GM12878 (cell line): ENCODE results near the gene CENATAC. TPM values are rescaled to one million over a fixed set of nuclear protein-coding genes. Genes with fewer than 3 reads are reported as not detected.
A peak's percentile ranks its signal among the peaks of the same experiment; 100 is the strongest.

Experiments
- ATF7 ChIP-seq: fragments of 450-650 bp; IDR thresholded peaks from 2 replicates; pipeline ENCODE4 v1.6.1; 2016; ENCODE audit warnings: low read depth, mild to moderate bottlenecking
- BRCA1 ChIP-seq: IDR thresholded peaks from 2 replicates; pipeline ENCODE4 v1.6.1; 2011; ENCODE audit warnings: low read depth, low read length, improper control_type of control experiment
- CBFB ChIP-seq: IDR thresholded peaks from 2 replicates; pipeline ENCODE4 v1.6.1; 2016; ENCODE audit warnings: antibody characterized with exemption, low read depth
- EGR1 ChIP-seq, 2 experiments: IDR thresholded peaks; 1 replicate in 1 of 2; 2 replicates in 1 of 2; pipeline ENCODE4 v1.6.1; 2011 to 2012; ENCODE audit warnings: low read depth in 2 of 2, low read length in 2 of 2, borderline replicate concordance in 1 of 2, mild to moderate bottlenecking in 1 of 2, moderate library complexity in 1 of 2
- FOS ChIP-seq: IDR thresholded peaks from 3 replicates; pipeline ENCODE4 v1.6.1; 2011; ENCODE audit warnings: borderline replicate concordance; ENCODE audit not compliant: insufficient read length; ENCODE audit errors: extremely low read depth
- HCFC1 ChIP-seq: fragments of 150-350 bp; IDR thresholded peaks from 2 replicates; pipeline ENCODE4 v1.6.1; 2014; ENCODE audit warnings: low read length
- HDGF ChIP-seq: fragments of 450-650 bp; IDR thresholded peaks from 2 replicates; pipeline ENCODE4 v1.6.1; 2016; ENCODE audit warnings: antibody characterized with exemption
- KLF5 ChIP-seq: fragments of 450-650 bp; IDR thresholded peaks from 2 replicates; pipeline ENCODE4 v1.6.1; 2014; ENCODE audit warnings: mild to moderate bottlenecking; ENCODE audit not compliant: partially characterized antibody
- MYB ChIP-seq: fragments of 150-350 bp; IDR thresholded peaks from 2 replicates; pipeline ENCODE4 v1.6.1; 2014; ENCODE audit warnings: mild to moderate bottlenecking, low read depth, low read length, borderline replicate concordance
- NFYB ChIP-seq: IDR thresholded peaks from 2 replicates; pipeline ENCODE4 v1.6.1; 2011; ENCODE audit warnings: low read depth, mild to moderate bottlenecking, low read length, improper control_type of control experiment, moderate library complexity; ENCODE audit not compliant: insufficient read depth
- NR2C1 ChIP-seq: fragments of 450-650 bp; IDR thresholded peaks from 2 replicates; pipeline ENCODE4 v1.6.1; 2017; ENCODE audit warnings: antibody characterized with exemption, mild to moderate bottlenecking, moderate library complexity
- NRF1 ChIP-seq: conservative IDR thresholded peaks from 2 replicates; pipeline ENCODE4 v1.6.1; 2011; ENCODE audit warnings: mild to moderate bottlenecking, low read depth, low read length, improper control_type of control experiment
- PAX8 ChIP-seq: fragments of 450-650 bp; IDR thresholded peaks from 2 replicates; pipeline ENCODE4 v1.6.1; 2017; ENCODE audit warnings: mild to moderate bottlenecking, moderate library complexity
- RFX5 ChIP-seq: IDR thresholded peaks from 2 replicates; pipeline ENCODE4 v1.6.1; 2011; ENCODE audit warnings: low read depth, low read length, improper control_type of control experiment
- SMARCA5 ChIP-seq: fragments of 450-650 bp; IDR thresholded peaks from 2 replicates; pipeline ENCODE4 v1.6.1; 2017; ENCODE audit warnings: mild to moderate bottlenecking
- SUPT20H ChIP-seq: IDR thresholded peaks from 2 replicates; pipeline ENCODE4 v1.6.1; 2011; ENCODE audit warnings: low read depth, mild to moderate bottlenecking, low read length, moderate library complexity, borderline replicate concordance; ENCODE audit not compliant: control insufficient read depth
- TAF1 ChIP-seq: IDR thresholded peaks from 2 replicates; pipeline ENCODE4 v1.6.1; 2011; ENCODE audit warnings: mild to moderate bottlenecking, low read depth, low read length, borderline replicate concordance
- TBL1XR1 ChIP-seq: IDR thresholded peaks from 2 replicates; pipeline ENCODE4 v1.6.1; 2012; ENCODE audit warnings: low read depth, low read length, improper control_type of control experiment
- ZNF274 ChIP-seq: IDR thresholded peaks from one replicate; pipeline ENCODE4 v1.8.0; 2011; ENCODE audit not compliant: insufficient read length, insufficient read depth
- polyA plus RNA-seq, 11 experiments: library from polyadenylated mRNA; depleted of rRNA in 4 of 11; unstranded in 6 of 11; stranded (reverse) in 5 of 11; fragments of >200 nt; fragmentation: Nextera tagmentation in 4 of 11; fragmentation: Illumina TruSeq in 1 of 11; extraction: Ambion mirVana in 4 of 11; extraction: Trizol in 1 of 11; gene quantifications; 1 replicate in 1 of 11; 2 replicates in 10 of 11; pipeline versions ENCODE4 v1.2.1 to v1.2.3, GENCODE V29; 2011 to 2016; ENCODE audit warnings: inconsistent platforms in 2 of 11, missing spikeins in 2 of 11, low read depth in 1 of 11
- total RNA-seq, 4 experiments: library from RNA; depleted of rRNA in 3 of 4; stranded (reverse); fragments of >200 nt in 3 of 4; fragmentation: Illumina TruSeq in 1 of 4; extraction: Trizol in 1 of 4; gene quantifications; 2 replicates each; pipeline versions ENCODE4 v1.2.1 to v1.2.3, GENCODE V29; 2013 to 2021
- TF ChIP-seq, protein P1 (sequence below): fragments of 150-350 bp; IDR thresholded peaks from 2 replicates; pipeline ENCODE4 v1.6.1; 2016; ENCODE audit warnings: low read depth, low read length
- TF ChIP-seq, protein P2 (sequence below): IDR thresholded peaks from 2 replicates; pipeline ENCODE4 v1.6.1; 2012; ENCODE audit warnings: low read depth, low read length, improper control_type of control experiment
- TF ChIP-seq, protein P3 (sequence below): fragments of 450-650 bp; IDR thresholded peaks from 2 replicates; pipeline ENCODE4 v1.6.1; 2016; ENCODE audit warnings: mild to moderate bottlenecking, moderate library complexity, borderline replicate concordance

The CENATAC gene
- total and polyA plus RNA-seq, 10 of the 15 experiments (the other 5 are each of a cell fraction or from before 2014, with no cell fraction given): 4.8 to 37.1 (median 24.1) TPM

DNA sequence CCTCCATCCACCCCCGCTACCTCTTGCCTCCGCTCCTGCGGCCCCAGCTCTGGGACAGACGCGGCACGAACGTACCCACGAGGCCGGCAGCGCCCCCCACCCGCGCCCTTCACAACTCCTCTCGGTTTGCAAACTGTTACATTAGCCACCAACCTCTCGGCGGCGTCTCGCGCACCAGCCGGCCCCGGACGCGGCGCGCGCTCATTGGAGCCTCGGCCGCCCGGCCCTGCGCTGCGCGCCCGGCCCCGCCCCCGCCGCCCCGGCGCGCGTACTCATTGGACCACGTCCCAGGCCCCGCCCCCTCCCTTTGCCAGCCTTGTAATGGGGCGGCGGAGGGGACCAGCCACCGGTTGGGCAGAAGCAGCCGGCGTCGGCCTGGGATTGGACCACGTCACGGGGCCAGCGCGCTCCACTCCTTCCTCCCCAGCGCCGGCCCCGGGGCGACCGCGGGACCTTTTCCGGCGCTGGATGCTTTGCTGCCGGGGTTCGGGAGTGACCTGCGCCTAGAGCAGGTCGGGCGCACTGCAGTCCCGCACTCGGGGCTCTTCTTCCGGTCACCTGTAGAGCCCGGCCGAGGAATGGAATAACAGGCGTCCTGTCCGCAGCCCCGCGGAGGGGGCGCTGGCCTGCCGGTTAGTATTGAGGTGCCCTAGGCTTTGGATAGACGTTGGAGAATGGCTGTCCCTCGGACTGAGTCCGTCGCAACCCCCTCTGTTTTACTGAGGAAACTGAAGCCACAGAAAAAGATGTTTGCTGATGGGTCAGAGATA is 59.2 kb downstream of the CENATAC start, which contains the start of gene HYOU1 (continued):
- TF ChIP-seq, protein P1, sequence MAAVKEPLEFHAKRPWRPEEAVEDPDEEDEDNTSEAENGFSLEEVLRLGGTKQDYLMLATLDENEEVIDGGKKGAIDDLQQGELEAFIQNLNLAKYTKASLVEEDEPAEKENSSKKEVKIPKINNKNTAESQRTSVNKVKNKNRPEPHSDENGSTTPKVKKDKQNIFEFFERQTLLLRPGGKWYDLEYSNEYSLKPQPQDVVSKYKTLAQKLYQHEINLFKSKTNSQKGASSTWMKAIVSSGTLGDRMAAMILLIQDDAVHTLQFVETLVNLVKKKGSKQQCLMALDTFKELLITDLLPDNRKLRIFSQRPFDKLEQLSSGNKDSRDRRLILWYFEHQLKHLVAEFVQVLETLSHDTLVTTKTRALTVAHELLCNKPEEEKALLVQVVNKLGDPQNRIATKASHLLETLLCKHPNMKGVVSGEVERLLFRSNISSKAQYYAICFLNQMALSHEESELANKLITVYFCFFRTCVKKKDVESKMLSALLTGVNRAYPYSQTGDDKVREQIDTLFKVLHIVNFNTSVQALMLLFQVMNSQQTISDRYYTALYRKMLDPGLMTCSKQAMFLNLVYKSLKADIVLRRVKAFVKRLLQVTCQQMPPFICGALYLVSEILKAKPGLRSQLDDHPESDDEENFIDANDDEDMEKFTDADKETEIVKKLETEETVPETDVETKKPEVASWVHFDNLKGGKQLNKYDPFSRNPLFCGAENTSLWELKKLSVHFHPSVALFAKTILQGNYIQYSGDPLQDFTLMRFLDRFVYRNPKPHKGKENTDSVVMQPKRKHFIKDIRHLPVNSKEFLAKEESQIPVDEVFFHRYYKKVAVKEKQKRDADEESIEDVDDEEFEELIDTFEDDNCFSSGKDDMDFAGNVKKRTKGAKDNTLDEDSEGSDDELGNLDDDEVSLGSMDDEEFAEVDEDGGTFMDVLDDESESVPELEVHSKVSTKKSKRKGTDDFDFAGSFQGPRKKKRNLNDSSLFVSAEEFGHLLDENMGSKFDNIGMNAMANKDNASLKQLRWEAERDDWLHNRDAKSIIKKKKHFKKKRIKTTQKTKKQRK: no peak
- TF ChIP-seq FOS: peak; percentile 25
- TF ChIP-seq KLF5: peak; percentile 72
- 0 out of 2 replicates have a peak, but pooled peaks have one; percentile 26 for TF ChIP-seq HCFC1
- 0 out of 2 replicates have a peak, but pooled peaks have one; percentile 4 for TF ChIP-seq NR2C1
- no peak for TF ChIP-seq ZNF274
- TF ChIP-seq SUPT20H: no peak
- TF ChIP-seq, protein P2, sequence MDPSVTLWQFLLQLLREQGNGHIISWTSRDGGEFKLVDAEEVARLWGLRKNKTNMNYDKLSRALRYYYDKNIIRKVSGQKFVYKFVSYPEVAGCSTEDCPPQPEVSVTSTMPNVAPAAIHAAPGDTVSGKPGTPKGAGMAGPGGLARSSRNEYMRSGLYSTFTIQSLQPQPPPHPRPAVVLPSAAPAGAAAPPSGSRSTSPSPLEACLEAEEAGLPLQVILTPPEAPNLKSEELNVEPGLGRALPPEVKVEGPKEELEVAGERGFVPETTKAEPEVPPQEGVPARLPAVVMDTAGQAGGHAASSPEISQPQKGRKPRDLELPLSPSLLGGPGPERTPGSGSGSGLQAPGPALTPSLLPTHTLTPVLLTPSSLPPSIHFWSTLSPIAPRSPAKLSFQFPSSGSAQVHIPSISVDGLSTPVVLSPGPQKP: peak; percentile 34; the same call in 1 of the 2 replicates
- peak; percentile 91 for TF ChIP-seq NFYB
- TF ChIP-seq TAF1: peak; percentile 88
- TF ChIP-seq, protein P3, sequence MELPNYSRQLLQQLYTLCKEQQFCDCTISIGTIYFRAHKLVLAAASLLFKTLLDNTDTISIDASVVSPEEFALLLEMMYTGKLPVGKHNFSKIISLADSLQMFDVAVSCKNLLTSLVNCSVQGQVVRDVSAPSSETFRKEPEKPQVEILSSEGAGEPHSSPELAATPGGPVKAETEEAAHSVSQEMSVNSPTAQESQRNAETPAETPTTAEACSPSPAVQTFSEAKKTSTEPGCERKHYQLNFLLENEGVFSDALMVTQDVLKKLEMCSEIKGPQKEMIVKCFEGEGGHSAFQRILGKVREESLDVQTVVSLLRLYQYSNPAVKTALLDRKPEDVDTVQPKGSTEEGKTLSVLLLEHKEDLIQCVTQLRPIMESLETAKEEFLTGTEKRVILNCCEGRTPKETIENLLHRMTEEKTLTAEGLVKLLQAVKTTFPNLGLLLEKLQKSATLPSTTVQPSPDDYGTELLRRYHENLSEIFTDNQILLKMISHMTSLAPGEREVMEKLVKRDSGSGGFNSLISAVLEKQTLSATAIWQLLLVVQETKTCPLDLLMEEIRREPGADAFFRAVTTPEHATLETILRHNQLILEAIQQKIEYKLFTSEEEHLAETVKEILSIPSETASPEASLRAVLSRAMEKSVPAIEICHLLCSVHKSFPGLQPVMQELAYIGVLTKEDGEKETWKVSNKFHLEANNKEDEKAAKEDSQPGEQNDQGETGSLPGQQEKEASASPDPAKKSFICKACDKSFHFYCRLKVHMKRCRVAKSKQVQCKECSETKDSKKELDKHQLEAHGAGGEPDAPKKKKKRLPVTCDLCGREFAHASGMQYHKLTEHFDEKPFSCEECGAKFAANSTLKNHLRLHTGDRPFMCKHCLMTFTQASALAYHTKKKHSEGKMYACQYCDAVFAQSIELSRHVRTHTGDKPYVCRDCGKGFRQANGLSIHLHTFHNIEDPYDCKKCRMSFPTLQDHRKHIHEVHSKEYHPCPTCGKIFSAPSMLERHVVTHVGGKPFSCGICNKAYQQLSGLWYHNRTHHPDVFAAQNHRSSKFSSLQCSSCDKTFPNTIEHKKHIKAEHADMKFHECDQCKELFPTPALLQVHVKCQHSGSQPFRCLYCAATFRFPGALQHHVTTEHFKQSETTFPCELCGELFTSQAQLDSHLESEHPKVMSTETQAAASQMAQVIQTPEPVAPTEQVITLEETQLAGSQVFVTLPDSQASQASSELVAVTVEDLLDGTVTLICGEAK: peak; percentile 57; the same call in 1 of the 2 replicates
- TF ChIP-seq HDGF: peak; percentile 85; the same call in 1 of the 2 replicates
- peak in 1 of 2 experiments; percentile 51; a peak in 2 of 3 replicates for TF ChIP-seq EGR1 (IDR thresholded peaks at IDR 0.05; ENCODE audit: borderline replicate concordance in 1 of 2, low read depth in 2 of 2, low read length in 2 of 2)
- TF ChIP-seq SMARCA5: peak; percentile 55
- no peak for TF ChIP-seq PAX8
- peak; percentile 27; the same call in 1 of the 2 replicates for TF ChIP-seq NRF1
- no peak for TF ChIP-seq BRCA1
- no peak for TF ChIP-seq MYB
- TF ChIP-seq RFX5: peak; percentile 76
- peak; percentile 63; the same call in 1 of the 2 replicates for TF ChIP-seq CBFB
- TF ChIP-seq ATF7: peak; percentile 7; the same call in 1 of the 2 replicates
- no peak for TF ChIP-seq TBL1XR1
